DMS53 treated with DMSO at 0.1 percent for 48 hours (cell line): ENCODE data around the gene GRIK1.

Source experiments
- DNase-seq: peaks from one replicate; lab custom pipeline; 2025; ENCODE audit not compliant: unreplicated experiment; lab: John Stamatoyannopoulos, UW

GRIK1 gene

DNA sequence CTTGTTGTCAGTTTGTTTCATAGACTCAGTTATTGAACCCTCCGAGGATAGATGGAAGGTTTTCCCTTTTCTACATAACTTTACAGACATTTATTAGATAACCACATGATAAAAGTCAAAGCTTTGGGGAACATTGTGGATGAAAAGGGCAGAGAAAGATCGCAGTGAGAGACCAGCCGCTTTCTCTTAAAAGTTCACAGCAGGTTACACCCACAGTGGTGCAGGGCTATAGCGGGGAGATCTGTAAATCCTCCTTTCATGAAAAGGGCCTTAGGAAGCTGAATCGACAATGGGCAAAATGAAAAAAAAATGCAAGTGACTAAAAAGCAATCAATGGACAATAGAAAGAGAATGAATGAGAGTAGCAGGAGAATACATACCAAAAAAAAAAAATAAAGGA is 218.6 kb downstream of the GRIK1 start:
- DNase-seq, result no peak

DNA sequence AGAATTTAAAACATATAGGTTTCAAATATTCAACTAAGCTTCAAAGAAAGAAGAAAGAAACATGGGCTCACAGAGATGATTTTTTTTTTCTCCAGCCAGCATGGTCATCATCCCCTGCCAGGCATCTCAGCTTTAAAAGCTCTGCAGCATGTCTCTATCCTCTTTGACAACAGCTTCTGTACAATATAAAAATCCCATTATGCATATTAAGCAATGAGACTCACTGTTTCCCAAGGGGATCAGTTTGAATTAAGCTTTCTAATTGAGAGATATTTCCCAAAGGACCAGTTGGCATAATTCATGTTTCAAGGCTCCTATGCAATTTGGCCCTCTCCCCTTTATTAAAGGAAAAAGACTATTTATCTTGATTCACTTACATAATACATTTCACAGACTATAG is 220.3 kb downstream of the GRIK1 start:
- no peak for DNase-seq

DNA sequence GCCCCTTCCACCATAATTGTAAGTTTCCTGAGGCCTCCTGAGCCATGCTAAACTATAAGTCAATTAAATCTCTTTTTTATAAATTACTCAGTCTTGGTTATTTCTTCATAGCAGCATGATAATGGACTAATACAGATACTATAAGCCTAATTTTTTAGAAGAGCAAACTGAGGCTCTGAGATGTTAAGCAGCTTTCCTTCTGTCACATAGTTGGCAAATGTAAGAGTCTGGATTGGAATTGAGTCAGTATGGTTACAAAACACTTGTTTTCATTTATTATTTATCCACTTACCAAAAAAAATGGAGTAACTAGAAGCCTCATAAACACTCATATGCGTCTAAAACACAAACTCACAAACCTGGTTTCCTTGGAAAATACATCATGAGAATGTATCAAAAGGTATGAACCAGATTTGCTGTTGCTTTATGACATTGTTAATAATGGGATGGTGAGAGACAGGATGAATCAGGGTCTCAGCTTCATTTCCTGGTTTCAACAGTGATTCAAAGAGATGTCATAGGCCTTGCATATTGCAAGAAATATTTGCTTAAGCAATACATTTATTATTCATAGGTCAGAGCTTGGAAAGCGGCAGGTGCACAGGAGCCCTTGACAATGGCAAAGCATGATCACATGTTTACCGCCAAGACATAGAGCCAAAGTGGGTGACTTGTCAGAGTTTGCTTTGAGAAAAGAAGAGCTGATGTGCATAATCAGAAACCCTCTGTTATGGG is 221.5 kb downstream of the GRIK1 start:
- DNase-seq, result peak; percentile 89

DNA sequence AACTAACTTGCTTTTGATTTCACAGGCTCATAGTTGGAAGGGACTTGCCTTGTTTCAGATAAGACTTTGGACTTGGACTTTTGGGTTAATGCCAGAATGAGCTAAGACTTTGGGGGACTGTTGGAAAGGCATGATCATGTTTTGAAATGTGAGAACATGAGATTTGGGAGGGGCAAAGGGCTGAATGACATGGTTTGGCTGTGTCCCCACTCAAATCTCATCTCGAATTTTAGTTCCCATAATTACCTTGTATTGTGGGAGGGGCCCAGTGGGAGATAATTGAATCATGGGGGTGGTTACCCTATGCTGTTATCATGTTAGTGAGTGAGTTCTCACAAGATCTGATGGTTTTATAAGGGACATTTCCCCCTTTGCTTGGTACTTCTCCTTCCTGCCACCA is 222.1 kb downstream of the GRIK1 start:
- DNase-seq, result no peak

DNA sequence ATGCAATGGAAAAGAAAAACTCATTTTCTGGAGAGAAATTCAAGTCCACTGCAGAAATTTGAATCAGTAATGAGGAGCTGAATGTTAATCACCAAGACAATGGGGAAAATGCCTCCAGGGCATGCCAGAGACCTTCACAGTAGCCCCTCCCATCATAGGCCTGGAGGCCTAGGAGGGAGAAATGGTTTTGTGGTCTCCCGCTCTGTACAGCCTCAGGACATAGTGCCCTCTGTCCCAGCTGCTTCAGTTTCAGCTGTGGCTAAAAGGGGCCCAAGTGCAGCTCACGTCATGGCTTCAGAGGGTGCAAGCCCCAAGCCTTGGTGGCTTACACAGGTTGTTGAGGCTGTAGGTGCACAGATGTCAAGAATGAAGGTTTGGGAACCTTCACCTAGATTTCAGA is 223.0 kb downstream of the GRIK1 start:
- DNase-seq, result no peak

DNA sequence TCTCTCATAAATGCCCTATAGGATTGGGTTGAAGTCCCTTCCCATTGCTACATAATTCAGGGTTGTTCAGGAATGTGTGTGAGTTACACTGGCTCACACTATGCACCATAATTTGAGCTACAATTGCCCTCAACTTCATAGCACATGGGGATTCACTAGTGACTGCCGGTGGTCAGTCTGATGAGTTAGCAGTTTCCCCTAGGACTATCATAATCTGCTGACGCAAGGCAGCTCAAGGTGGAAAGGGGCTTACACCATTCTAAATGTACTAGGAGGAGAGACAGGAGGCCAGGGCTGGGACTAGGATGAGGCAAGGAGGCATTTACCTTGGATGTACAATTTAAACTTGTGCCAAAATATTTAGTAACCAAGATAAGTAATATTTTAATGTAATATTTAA is 224.7 kb downstream of the GRIK1 start:
- DNase-seq, result no peak

DNA sequence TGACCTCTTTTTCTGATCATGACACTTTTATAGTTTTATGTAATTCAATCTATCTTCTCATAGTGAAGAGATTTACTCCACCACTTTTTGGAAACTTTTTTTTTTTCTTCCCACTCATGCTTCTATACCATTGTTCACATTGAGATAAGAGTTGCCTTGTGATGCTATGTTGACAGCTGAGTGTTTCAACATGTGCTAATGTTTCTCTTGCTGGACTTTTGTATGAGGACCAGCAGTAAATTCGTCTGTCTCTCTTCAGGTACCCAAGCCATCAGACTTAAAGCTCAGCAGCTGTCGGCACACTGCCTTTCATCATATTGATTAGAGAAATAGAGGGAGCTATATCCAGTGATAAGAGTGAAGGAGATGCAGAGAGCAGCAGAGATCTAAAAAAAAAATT is 227.0 kb downstream of the GRIK1 start:
- no peak for DNase-seq

DNA sequence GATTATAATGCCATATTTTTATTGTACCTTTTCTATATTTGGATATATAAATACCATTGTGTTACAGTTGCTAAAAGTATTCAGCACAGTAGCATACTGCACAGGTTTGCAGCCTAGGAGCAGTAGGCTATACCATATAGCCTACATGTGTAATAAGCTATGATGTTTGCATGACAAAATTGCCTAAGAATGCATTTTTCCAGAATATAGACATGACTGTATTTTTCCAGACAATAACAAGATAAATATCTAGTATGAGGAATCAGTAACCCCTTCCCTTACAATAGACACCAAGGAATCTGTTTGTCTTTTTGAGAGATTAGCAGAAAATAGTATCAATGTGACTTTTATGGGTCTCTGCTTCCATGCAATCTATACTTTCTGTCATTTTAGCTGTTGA is 228.6 kb downstream of the GRIK1 start:
- no peak for DNase-seq

DNA sequence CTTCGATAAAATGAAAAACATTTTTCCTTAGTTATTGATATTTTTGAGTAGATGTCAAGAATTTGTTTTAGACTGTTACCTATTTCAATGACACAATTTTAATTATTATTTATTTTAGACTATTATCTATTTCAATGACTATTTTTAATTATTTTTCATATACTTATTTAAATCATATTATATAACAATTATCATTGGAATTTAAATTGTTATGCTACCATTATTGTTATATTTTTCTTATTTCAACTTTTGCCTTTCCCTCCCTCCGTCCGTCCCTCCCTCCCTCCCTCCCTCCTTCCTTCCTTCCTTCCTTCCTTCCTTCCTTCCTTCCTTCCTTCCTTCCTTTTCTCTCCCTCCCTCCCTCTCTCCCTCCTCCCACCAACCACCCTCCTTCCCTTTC is 229.3 kb downstream of the GRIK1 start:
- DNase-seq, result no peak

DNA sequence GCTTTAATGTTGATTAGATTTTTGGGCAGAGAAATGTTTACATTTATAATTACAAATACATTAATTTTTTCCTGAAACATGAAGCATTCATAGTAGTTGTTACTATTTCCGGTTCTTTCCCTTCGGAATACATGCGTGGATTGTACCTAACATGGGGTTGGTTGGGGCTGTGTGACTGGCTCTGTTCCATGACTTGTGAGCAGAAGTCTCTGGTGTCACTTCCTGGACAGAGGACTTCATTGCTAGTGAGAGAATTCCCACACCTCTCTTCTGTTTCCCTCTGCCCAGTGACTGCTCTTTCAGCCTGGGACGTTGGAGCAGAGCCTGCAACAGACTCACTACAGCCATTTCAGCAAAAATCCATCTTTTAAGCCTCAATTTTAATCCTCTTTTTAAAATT is 231.4 kb downstream of the GRIK1 start:
- no peak for DNase-seq

DNA sequence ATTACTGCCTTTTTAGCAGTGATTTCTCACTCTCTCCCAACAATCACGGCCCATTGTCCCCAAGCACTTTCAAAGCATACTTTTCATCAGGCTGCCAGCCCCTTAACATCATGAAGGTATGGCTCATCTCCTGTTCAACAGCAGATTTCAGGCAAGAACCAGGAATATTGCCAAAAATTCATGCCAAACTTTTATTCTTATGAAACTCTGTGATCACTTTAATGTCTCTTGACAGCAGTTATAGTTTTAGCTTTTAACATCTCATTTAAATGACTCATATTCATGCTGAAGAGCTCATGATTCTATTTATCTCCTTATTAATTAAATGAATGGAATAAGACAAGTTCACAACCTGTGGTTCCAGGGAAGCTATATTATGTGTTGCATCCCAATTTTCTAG is 235.1 kb downstream of the GRIK1 start:
- DNase-seq, result no peak

DNA sequence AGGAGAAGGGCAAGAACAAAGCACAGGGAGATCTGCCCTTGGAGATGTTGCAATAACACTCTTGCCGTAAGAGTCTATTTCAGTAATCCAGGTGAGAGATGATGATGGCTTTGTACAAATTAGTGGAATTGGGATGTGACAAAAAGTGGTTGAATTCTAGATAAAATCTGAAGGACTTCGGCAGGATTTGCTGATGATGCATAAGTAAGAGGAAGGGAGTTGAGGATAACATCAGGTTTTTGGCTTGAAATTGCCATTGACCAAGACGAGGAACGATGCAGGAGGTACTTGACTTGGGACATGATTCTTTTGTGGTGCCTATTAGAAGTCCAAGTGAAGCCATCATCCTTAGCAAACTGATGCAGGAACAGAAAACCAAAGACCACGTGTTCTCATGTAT is 238.1 kb downstream of the GRIK1 start:
- no peak for DNase-seq

DNA sequence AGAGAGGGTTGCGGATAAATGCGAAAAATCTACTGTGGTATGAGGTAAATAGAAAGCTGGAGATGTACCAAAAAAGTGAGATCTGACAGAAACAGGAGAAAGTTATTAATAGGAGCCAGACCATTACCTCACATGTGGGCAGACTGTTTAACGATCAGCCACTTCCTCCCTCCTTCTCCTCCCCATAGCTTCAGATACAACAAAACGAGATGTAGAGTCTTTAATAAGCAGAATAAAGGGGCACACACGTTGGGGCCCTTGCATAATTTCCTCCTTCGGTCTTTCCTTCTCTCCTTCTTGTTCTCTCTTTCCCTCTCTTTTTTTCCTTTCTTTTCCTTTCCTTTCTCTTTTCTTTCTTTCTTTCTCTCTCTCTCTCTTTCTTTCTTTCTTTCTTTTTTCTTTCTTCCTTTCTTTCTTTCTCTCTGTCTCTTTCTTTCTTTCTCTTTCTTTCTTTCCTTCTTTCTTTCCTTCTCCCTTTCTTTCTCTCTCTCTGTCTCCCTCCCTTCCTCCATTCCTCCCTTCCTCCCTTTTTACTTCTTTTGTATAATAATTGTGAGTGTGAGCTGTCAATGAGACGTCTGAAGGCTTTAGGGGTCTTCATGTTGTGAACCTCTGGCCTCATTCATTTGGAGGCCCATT is 242.1 kb downstream of the GRIK1 start:
- no peak for DNase-seq

DNA sequence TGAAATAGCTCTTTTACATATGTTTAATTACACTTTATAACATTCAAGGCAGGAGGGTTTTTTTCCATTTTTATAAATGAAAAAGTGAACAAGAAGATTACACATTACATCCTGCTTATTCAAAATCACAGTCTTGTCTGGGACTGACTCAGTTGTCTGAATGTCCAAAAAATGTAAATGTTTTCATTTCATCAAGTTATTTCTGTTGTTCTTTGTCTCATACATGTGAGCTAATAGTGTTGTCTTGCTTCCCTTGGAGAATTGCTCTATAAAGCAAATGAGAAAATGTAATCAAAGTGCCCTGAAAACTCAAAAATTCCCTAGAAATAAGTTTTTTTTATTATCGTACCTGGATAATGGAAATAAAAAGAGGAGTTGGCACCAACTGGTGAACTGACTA is 242.9 kb downstream of the GRIK1 start:
- DNase-seq, result no peak

DNA sequence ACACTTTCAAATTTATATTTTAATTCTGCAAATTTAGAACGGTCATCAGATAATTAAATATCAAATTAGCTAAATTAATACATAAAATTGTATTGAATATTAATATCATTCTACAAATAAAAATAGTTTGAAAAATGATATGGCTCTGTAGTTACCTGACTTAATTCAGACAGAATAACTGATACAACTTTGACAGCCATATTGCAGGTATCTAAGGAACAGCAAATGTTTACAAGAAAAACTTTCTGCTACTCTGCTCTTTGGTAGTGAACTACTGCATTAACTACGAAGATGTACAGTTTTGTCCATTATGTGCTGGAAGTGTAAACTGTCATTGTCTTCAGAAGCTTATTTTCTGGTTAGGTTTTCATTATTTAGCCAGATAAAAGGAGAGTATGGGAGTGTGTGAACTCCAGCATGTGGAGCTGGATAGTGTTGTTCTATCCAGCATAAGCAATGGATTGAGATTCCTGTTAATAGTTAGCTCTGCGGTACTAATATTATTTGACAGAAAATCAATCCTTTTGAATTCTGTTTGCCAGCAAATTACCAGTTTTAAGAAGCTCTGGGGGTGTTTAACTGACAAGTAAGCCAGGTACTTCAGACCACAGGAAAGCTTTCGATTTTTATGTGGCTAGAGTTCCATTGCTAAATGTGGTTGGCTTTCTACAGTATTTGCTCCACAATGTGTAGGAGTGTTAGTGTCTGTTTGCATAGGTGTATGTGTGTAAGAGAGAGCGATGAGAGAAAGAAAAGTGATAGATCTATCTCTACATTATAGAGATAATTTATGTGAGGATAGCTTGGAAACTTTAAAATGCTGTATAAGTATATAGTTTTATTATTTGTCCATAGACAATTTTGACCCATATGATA is 247.9 kb downstream of the GRIK1 start:
- DNase-seq, result no peak

DNA sequence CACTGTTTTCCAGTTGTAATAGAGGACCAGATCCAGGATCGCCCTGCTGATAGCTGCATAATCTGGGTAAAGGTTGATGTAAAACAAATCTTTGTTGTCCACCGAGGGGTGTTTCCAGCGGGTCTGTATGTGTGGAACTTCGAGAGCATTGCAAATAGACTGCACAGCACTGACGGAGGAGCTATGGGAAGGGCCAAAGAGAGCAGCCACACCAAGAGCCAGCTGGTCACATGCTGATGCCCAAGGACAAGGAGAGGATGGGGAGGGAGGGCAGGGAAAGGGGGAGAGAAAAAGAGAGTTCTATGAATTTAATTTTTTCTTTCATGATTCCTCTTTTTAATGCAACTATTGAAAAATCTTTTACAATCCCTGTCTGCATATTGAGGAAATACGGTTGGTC is 250.0 kb downstream of the GRIK1 start:
- no peak for DNase-seq

DNA sequence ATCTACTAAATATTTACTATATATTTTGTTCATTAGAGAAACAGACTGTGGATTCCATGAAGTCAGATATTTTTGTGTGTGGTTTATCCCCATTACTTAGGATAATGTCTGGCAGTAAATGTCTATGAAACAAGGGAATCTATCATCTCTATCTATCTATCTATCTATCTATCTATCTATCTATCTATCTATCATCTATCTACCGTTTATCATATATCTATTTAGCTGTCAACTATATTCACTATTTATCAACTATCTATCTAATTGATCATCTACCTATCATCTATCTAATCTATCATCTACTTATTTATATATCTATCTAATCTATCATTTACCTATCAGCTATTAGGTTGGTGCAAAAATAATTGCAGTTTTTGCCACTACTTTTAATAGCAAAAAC is 255.7 kb downstream of the GRIK1 start:
- no peak for DNase-seq

DNA sequence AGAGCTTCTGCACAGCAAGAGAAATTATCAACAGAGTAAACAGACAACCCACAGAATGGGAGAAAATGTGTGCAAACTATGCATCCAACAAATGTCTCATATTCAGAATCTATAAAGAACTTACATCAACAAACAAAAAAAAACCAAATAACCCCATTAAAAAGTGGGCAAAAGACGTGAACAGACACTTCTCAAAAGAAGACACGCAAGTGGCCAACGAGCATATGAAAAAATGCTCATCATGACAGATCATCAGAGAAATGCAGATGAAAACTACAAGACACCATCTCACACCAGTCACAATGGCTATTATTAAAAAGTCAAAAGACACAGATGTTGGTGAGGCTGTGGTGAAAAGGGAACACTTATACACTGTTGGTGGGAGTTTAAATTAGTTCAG is 257.0 kb downstream of the GRIK1 start:
- DNase-seq, result no peak

DNA sequence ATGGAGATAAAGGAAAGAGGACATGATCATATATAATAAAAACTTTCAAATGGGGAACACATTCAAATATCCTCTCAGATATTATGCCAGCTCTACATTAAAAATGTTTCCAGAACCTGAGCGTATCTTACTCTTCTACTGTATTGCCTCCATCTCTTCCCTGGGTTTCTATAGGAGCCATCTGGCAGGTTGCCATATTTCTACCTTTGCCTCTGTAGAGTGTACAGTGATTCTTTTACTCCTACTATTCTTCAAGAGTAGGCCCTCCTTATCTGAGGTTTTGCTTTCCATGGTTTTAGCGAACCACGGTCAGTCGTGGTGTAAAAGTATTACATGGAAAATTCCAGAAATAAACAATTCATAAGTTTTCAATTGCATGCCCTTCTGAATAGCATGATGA is 259.5 kb downstream of the GRIK1 start:
- no peak for DNase-seq

DNA sequence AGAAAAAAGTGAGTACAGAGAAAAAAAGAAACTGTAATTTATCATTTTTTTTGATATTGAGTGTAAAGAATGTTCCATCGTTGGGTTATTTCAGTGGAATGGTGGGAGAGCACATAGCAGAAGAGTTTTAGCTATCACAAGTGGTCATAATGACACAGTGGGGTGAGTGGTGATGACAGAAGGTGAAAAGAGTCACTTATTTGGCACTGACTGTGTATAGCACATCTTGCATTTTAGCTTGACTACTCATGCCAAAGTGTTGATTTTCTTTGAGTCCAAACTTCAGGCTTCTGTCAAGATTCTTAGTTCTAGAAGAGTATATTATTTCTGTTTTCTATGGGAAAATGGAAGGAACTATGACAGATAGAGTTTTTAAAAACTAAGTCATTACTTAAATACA is 261.2 kb downstream of the GRIK1 start:
- no peak for DNase-seq

DNA sequence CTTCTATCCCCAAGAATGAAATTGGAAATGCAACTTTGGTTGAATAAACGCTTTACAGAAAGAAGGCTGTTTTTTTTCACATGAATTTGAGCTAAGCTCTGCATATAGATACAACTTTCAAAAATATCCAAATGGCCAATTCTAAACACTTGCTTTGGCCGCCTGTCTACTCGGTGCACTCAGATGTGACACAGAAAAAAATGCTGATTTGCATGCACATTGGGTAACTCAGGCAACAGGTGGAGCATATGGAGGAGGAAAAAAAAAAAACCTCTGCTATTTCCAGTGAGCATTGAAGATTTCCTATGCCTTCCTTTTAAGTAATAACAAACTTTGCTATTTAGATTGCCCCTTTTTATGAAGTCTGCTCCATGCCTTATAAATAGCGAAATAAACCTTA is 262.5 kb downstream of the GRIK1 start:
- DNase-seq, result no peak

DNA sequence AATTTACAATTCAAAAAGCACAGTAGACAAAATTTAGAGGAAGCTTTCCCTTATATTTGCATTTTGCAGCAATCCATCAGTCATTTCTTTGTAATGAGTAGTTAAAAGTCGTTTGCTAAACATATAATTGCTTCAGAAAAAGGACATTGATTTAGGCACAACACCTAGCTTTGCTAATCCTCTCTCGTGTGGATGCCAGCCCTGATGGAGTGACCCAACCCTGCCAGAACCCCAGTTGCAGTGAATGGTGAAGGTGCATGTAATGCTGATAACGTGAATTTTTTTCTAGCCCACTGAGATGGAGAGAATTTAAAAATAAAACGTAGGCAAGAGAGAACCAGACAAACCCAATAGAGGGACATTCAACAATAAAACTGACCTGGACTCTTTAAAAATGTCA is 263.4 kb downstream of the GRIK1 start:
- no peak for DNase-seq
